ENCODE results near the gene ADPRHL1.

Gene ADPRHL1

GRCh38 chr13:113408562-113408961, 44.7 kb downstream of the ADPRHL1 start:
- no peak for DNase-seq (ENCODE audit: insufficient read length, low spot score)
- FAIRE-seq = no peak
- no peak for TF ChIP-seq CTCF (IDR thresholded peaks at IDR 0.05; ENCODE audit: insufficient read depth, missing control alignments)

- DNase-seq (ENCODE audit: insufficient read length, low spot score) (no peak), FAIRE-seq (no peak)
- TF ChIP-seq CTCF (IDR thresholded peaks at IDR 0.05; ENCODE audit: insufficient read depth, missing control alignments) = no peak
Observed at GRCh38 chr13:113407531-113408393, 45.5 kb downstream of the ADPRHL1 start.

- no peak for TF ChIP-seq CTCF (IDR thresholded peaks at IDR 0.05; ENCODE audit: insufficient read depth, missing control alignments)
- no peak for DNase-seq (ENCODE audit: insufficient read length, low spot score)
- no peak for FAIRE-seq
Observed at GRCh38 chr13:113407103-113407530, 46.2 kb downstream of the ADPRHL1 start.

GRCh38 chr13:113406321-113407102, 46.8 kb downstream of the ADPRHL1 start:
- DNase-seq (ENCODE audit: insufficient read length, low spot score) (no peak), FAIRE-seq (no peak)
- TF ChIP-seq CTCF (IDR thresholded peaks at IDR 0.05; ENCODE audit: insufficient read depth, missing control alignments) = no peak

GRCh38 chr13:113405481-113406300, 47.6 kb downstream of the ADPRHL1 start:
- no peak for TF ChIP-seq CTCF (IDR thresholded peaks at IDR 0.05; ENCODE audit: insufficient read depth, missing control alignments)
- FAIRE-seq (no peak), DNase-seq (ENCODE audit: insufficient read length, low spot score) (no peak)

GRCh38 chr13:113404723-113405471, 48.4 kb downstream of the ADPRHL1 start:
- TF ChIP-seq CTCF (IDR thresholded peaks at IDR 0.05; ENCODE audit: insufficient read depth, missing control alignments) = no peak
- DNase-seq (ENCODE audit: insufficient read length, low spot score) = no peak
- FAIRE-seq = no peak
